GM12878 (cell line): ENCODE results near the gene HADH. TPM values are rescaled to one million over a fixed set of nuclear protein-coding genes. Genes with fewer than 3 reads are reported as not detected.

Experiments used
- BRCA1 ChIP-seq: IDR thresholded peaks from 2 replicates; pipeline ENCODE4 v1.6.1; 2011; ENCODE audit warnings: low read depth, low read length, improper control_type of control experiment
- CREB1 ChIP-seq: IDR thresholded peaks from 2 replicates; pipeline ENCODE4 v1.6.1; 2012; ENCODE audit warnings: low read depth, mild to moderate bottlenecking, inconsistent platforms
- EED ChIP-seq: sonication (generic); IDR thresholded peaks from 2 replicates; pipeline ENCODE4 v1.6.1; 2016; ENCODE audit warnings: antibody characterized with exemption, low read depth
- EGR1 ChIP-seq, 2 experiments: IDR thresholded peaks; 1 replicate in 1 of 2; 2 replicates in 1 of 2; pipeline ENCODE4 v1.6.1; 2011 to 2012; ENCODE audit warnings: low read depth in 2 of 2, low read length in 2 of 2, borderline replicate concordance in 1 of 2, mild to moderate bottlenecking in 1 of 2, moderate library complexity in 1 of 2
- ELK1 ChIP-seq: IDR thresholded peaks from 2 replicates; pipeline ENCODE4 v1.6.1; 2012; ENCODE audit warnings: low read depth, low read length, improper control_type of control experiment
- EZH2 ChIP-seq: IDR thresholded peaks from 2 replicates; pipeline ENCODE4 v1.6.1; 2012; ENCODE audit warnings: low read depth, mild to moderate bottlenecking, control low read depth, inconsistent platforms, low read length, borderline replicate concordance; ENCODE audit not compliant: control insufficient read depth
- GATAD2B ChIP-seq: fragments of 450-650 bp; conservative IDR thresholded peaks from 2 replicates; pipeline ENCODE4 v1.6.1; 2017; ENCODE audit warnings: low read depth, mild to moderate bottlenecking, moderate library complexity
- HDAC6 ChIP-seq: fragments of 200-600 bp; sonication (generic); IDR thresholded peaks from one replicate; pipeline ENCODE4 v1.8.0; 2017; ENCODE audit warnings: antibody characterized with exemption; ENCODE audit not compliant: unreplicated experiment
- MEF2B ChIP-seq: fragments of 450-650 bp; IDR thresholded peaks from 2 replicates; pipeline ENCODE4 v1.6.1; 2018; ENCODE audit warnings: mild to moderate bottlenecking, moderate library complexity; ENCODE audit not compliant: partially characterized antibody, poor library complexity, severe bottlenecking
- MLLT1 ChIP-seq: fragments of 450-650 bp; IDR thresholded peaks from 2 replicates; pipeline ENCODE4 v1.6.1; 2016; ENCODE audit warnings: mild to moderate bottlenecking
- MTA3 ChIP-seq: IDR thresholded peaks from 2 replicates; pipeline ENCODE4 v1.6.1; 2012; ENCODE audit warnings: low read length, inconsistent platforms, borderline replicate concordance
- NR2C2 ChIP-seq: IDR thresholded peaks from 2 replicates; pipeline ENCODE4 v1.6.1; 2011; ENCODE audit warnings: borderline replicate concordance, low read depth; ENCODE audit not compliant: control insufficient read depth, insufficient read length
- PAX8 ChIP-seq: fragments of 450-650 bp; IDR thresholded peaks from 2 replicates; pipeline ENCODE4 v1.6.1; 2017; ENCODE audit warnings: mild to moderate bottlenecking, moderate library complexity
- PBX3 ChIP-seq: IDR thresholded peaks from 2 replicates; pipeline ENCODE4 v1.6.1; 2011; ENCODE audit warnings: mild to moderate bottlenecking, low read depth, low read length, moderate library complexity; ENCODE audit not compliant: insufficient replicate concordance
- PKNOX1 ChIP-seq: fragments of 450-650 bp; IDR thresholded peaks from 2 replicates; pipeline ENCODE4 v1.6.1; 2016; ENCODE audit warnings: mild to moderate bottlenecking
- RUNX3 ChIP-seq: IDR thresholded peaks from 2 replicates; pipeline ENCODE4 v1.6.1; 2012; ENCODE audit warnings: low read length, inconsistent platforms
- SMAD5 ChIP-seq: IDR thresholded peaks from 2 replicates; pipeline ENCODE4 v1.6.1; 2016; ENCODE audit warnings: antibody characterized with exemption, low read depth
- SPI1 ChIP-seq: IDR thresholded peaks from 2 replicates; pipeline ENCODE4 v1.6.1; 2011; ENCODE audit warnings: low read depth, mild to moderate bottlenecking, low read length, moderate library complexity, borderline replicate concordance; ENCODE audit not compliant: insufficient read depth
- TCF12 ChIP-seq: IDR thresholded peaks from 2 replicates; pipeline ENCODE4 v1.6.1; 2011; ENCODE audit warnings: low read depth, mild to moderate bottlenecking, low read length
- ZNF384 ChIP-seq: IDR thresholded peaks from 2 replicates; pipeline ENCODE4 v1.6.1; 2012; ENCODE audit warnings: low read depth, mild to moderate bottlenecking, low read length, improper control_type of control experiment, borderline replicate concordance
- ZNF622 ChIP-seq: fragments of 450-650 bp; IDR thresholded peaks from 2 replicates; pipeline ENCODE4 v1.6.1; 2017; ENCODE audit warnings: mild to moderate bottlenecking, inconsistent platforms
- polyA plus RNA-seq, 11 experiments: library from polyadenylated mRNA; depleted of rRNA in 4 of 11; unstranded in 6 of 11; stranded (reverse) in 5 of 11; fragments of >200 nt; fragmentation: Nextera tagmentation in 4 of 11; fragmentation: Illumina TruSeq in 1 of 11; extraction: Ambion mirVana in 4 of 11; extraction: Trizol in 1 of 11; gene quantifications; 1 replicate in 1 of 11; 2 replicates in 10 of 11; pipeline versions ENCODE4 v1.2.1 to v1.2.3, GENCODE V29; 2011 to 2016; ENCODE audit warnings: inconsistent platforms in 2 of 11, missing spikeins in 2 of 11, low read depth in 1 of 11
- total RNA-seq, 4 experiments: library from RNA; depleted of rRNA in 3 of 4; stranded (reverse); fragments of >200 nt in 3 of 4; fragmentation: Illumina TruSeq in 1 of 4; extraction: Trizol in 1 of 4; gene quantifications; 2 replicates each; pipeline versions ENCODE4 v1.2.1 to v1.2.3, GENCODE V29; 2013 to 2021
- TF ChIP-seq, protein P1 (sequence below): fragments of 450-650 bp; IDR thresholded peaks from 2 replicates; pipeline ENCODE4 v1.6.1; 2017; ENCODE audit warnings: low read depth, mild to moderate bottlenecking, moderate library complexity
- TF ChIP-seq, protein P2 (sequence below): IDR thresholded peaks from 2 replicates; pipeline ENCODE4 v1.6.1; 2012; ENCODE audit warnings: low read length, inconsistent platforms

HADH gene
- total and polyA plus RNA-seq, 10 of the 15 experiments (the other 5 are each of a cell fraction or from before 2014, with no cell fraction given), result 20.3 to 97.9 (median 76.6) TPM

- TF ChIP-seq BRCA1 (no peak), ZNF622 (no peak), TCF12 (no peak), RUNX3 (peak; percentile 30; the same call in 1 of the 2 replicates), GATAD2B (no peak), EZH2 (no peak), ZNF384 (peak; percentile 66), NR2C2 (no peak), PAX8 (no peak), PBX3 (no peak), ELK1 (no peak), MEF2B (no peak), PKNOX1 (peak; percentile 78), SMAD5 (no peak), EGR1 (IDR thresholded peaks at IDR 0.05; ENCODE audit: borderline replicate concordance in 1 of 2, low read depth in 2 of 2, low read length in 2 of 2) (no peak), CREB1 (no peak), SPI1 (no peak), MTA3 (no peak), MLLT1 (no peak), HDAC6 (no peak), EED (no peak)
- TF ChIP-seq, protein P1, sequence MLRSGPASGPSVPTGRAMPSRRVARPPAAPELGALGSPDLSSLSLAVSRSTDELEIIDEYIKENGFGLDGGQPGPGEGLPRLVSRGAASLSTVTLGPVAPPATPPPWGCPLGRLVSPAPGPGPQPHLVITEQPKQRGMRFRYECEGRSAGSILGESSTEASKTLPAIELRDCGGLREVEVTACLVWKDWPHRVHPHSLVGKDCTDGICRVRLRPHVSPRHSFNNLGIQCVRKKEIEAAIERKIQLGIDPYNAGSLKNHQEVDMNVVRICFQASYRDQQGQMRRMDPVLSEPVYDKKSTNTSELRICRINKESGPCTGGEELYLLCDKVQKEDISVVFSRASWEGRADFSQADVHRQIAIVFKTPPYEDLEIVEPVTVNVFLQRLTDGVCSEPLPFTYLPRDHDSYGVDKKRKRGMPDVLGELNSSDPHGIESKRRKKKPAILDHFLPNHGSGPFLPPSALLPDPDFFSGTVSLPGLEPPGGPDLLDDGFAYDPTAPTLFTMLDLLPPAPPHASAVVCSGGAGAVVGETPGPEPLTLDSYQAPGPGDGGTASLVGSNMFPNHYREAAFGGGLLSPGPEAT, result peak; percentile 77
- TF ChIP-seq, protein P2, sequence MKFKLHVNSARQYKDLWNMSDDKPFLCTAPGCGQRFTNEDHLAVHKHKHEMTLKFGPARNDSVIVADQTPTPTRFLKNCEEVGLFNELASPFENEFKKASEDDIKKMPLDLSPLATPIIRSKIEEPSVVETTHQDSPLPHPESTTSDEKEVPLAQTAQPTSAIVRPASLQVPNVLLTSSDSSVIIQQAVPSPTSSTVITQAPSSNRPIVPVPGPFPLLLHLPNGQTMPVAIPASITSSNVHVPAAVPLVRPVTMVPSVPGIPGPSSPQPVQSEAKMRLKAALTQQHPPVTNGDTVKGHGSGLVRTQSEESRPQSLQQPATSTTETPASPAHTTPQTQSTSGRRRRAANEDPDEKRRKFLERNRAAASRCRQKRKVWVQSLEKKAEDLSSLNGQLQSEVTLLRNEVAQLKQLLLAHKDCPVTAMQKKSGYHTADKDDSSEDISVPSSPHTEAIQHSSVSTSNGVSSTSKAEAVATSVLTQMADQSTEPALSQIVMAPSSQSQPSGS, result no peak
Measured at GRCh38 chr4:108072300-108072699, 82.6 kb downstream of the HADH start (continued).
